Left ventricle myocardium superior (tissue), 1 donor: ENCODE data around the gene CAPN15. TPM values are rescaled to one million over a fixed set of nuclear protein-coding genes. Genes with fewer than 3 reads are reported as not detected.

ENCODE experiments used
- ATAC-seq: fragments of 200-7000 bp; cut with Tn5 transposase; one replicate; pipeline ENCODE4 v1.9.1; 2020; ENCODE audit warnings: mild to moderate bottlenecking, moderate library complexity
- DNase-seq: peaks from one replicate; pipeline ENCODE4 v3.0.0-alpha.2; 2020
- intact Hi-C: fragments of 100-400 bp; cut with micrococcal nuclease; formaldehyde crosslinking; loops from one replicate; pipeline ENCODE4 v1.11.0; 2022
- total RNA-seq: library from RNA; stranded (reverse); fragmentation: NEBNext Ultra II Directional; extraction: Animal tissue kit (Norgen Biotek cat#: 25700); gene quantifications from one replicate; pipeline ENCODE4 v1.2.1, GENCODE V29; 2021
- donor health status: DM: no; HTN: yes; CAD: no; lungs with severe emphysema.

The CAPN15 gene
- total RNA-seq, 1 donor from 2014 or later = 17.8 TPM

DNA sequence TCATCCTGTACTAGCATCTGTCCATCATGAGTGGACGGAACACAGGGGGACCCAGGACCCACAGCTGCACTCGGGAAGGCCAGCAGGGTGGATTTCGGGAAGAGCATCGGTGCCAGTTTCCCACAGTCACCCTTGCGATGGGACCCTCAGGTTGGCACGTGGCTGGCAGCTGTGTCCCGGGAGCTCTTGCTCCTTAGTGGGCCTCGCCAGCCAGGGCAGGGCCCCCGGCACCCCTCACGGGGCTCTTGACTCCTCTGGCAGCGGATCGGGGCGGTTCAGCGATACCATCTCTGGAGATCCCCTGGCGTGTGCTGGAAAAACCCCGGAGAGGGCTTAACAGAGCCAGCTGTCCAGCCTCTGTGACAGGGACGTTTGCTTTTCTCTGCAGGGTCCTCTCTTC, 9.2 kb downstream of the CAPN15 start:
- no peak for ATAC-seq
- intact Hi-C loops = no loop called here
- no peak for DNase-seq

DNA sequence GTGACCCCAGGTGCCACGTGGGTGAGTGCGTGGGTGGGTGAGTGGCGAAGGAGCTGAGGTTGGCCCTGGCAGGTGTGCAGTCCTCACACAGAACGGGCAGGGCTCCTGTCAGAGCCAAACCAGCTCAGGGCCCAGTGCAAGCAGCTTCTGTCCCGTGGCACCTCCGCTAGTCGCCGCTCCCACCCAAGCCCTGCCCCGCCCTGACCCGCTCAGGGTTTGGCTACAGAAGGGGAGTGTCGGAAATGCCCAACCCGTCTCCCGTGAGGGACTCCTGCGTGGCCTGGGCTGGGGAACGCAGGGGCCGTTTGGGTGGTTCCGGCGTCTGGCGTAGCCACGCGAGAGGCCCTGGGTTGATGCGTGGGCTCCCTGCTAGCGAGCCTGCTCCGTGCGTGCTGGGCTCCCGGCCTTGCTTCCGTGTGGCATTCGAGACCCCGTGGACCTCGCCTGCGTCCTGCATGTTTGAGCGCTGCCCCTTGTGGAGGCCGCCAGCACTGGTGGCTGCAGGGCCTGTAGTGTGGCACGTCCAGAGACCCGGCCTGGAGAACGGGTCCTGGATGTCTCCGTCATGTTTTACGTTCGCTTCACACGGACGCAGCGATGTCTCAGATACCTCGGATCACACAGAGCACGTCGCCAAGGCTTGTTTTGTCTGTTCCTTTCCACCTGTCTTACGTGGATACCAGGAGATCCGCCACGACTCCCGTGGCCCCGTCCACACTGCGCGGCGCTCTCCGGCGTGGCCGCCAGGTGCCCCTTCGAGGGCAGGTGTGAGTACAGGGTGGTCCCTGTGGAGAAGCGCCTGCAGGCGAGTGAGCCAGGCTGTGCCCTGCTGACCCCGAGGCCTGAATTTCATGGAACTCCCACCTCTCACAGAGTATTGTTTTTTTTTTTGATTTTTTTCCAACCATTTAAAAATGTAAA, 10.2 kb downstream of the CAPN15 start:
- intact Hi-C loops = no loop called here
- no peak for ATAC-seq
- no peak for DNase-seq

DNA sequence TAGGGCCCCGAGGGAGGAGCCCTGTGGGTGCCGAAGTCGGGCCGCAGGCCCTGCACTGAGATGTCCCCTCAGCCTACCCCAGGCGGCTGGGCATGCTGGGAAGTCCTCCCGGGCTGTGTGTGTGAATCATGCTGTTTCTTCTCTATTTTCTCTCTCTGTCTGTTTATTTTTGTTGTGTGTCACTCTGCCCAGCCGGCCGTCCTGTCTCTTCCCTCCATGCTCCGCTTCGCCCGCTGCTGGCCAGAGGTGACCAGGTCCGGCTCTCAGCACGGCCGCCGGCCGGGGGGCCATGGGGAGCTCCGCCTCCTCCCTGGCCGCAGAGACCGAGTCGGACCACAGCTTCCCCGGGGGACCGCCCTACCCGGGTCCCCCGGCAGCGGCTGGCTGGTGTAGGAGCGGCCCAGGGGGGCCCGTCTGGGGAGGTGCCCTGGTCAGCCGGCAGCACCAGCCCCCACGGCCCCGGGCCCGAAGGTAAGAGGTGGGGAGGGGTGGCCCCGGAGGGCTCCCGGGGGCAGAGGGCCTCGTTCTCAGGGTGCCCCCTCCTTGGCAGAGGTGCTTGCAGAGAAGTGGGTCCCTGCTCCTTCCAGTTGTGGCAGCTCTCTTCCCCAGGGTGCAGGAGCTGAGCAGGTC, 12.5 kb downstream of the CAPN15 start:
- DNase-seq (no peak), ATAC-seq (no peak)
- intact Hi-C loops = no loop called here

DNA sequence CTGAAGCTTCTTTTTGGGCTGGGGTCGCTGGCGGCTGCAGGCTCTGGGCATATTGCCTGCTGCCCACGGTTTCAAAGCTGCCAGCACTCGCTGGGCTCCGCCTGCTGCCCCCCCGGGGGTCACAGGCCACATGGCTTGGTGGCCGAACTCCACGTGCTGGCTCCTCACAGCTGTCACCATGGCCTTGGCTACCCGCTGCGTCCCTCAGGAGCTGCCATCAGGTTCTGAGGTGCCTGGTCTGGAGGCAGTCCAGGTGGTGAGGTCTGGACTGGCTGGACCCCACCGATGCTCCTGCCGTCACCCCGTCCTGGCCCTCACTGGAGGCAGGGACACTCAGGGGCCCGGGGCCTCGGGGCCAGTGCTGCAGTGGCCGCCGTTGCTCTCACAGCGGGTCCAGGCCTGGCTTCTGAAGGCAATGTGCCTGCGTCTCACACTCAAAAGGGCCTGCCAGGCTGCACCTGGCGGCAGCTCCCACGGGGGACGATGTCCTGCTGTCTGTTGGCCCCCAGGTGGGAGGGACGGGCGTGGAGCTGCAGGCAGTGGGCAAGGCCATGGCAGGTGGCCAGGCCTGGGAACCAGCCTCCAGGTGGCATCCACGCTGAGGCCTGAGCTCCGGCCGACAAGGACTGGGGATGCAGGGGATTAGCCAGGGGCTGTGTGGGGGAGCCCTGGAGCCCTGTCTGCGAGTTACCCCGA, 13.3 kb downstream of the CAPN15 start:
- DNase-seq = no peak
- intact Hi-C loops = no loop called here
- ATAC-seq = no peak

DNA sequence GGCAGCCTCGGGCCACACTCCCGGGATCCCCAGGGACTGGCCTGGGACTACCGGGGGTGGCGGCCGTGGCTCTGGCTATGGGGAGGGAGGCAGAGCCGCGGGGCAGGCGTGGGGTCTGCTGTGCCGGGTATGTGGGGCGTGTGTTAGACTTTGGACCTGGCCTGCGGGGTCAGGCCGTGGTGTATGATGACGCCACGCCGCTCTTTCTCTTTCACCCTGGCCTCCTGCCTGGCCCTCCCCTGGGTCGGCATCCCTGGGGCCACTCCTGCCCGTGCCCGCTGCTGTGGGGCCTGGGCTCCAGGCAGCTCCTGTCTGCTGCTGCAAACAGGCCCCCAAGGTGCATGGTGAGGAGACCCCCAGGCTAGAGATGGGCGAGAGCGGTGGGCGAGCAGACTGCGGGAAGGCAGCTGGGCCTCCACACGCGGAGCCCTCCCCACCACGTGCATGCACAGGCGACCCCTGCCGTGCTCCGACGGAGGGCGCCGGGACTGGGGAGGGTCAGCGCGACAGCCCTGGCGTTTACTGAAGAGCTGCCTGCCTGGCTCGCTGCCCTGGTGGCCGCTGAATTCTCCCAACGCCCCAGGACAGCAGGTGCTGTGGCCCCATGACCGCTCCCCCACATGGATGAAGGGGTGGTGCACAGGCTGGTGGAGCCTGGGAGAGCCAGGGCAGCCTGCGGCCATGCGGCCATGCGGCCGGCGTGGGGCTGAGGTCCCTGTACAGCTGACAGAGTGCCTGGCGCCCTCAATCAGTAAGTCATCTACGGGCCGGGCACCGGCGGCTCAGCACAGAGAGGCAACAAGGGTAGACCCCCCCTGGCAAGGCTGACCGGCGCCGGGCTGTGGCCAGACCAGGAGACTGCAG, 16.0 kb downstream of the CAPN15 start:
- ATAC-seq (no peak), DNase-seq (no peak)
- intact Hi-C loops = no loop called here

DNA sequence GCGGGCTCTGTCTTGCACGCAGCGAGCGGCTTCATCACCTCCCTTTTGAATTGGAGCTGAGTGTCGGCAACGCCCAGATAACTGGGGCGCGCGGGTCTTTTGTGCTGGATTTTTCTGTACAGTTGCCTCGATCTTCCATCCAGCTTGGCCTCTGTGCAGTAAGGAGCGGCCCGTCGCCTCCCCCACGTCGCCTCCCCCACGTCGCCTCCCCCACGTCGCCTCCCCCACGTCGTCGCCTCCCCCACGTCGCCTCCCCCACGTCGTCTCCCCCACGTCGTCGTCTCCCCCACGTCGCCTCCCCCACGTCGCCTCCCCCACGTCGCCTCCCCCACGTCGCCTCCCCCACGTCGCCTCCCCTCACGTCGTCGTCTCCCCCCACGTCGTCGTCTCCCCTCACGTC, 17.0 kb downstream of the CAPN15 start:
- no peak for DNase-seq
- intact Hi-C loops = no loop called here

DNA sequence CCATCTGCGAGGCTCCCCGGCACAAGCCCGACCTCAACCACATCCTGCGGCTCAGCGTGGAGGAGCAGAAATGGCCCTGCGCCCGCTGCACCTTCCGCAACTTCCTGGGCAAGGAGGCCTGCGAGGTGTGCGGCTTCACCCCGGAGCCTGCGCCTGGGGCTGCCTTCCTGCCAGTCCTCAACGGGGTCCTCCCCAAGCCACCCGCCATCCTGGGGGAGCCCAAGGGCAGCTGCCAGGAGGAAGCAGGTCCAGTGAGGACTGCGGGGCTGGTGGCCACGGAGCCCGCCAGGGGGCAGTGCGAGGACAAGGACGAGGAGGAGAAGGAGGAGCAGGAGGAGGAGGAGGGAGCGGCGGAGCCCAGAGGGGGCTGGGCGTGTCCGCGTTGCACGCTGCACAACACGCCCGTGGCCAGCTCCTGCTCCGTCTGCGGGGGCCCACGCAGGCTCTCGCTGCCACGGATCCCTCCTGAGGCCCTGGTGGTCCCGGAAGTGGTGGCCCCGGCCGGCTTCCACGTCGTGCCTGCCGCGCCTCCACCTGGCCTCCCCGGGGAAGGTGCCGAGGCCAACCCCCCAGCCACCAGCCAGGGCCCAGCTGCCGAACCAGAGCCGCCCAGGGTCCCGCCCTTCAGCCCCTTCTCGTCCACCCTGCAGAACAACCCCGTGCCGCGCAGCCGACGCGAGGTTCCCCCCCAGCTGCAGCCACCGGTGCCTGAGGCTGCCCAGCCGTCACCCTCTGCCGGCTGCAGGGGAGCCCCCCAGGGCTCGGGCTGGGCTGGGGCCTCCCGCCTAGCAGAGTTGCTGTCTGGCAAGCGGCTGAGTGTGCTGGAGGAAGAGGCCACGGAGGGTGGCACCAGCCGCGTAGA, 19.6 kb downstream of the CAPN15 start:
- intact Hi-C loops = no loop called here
- peak; percentile 80 for DNase-seq
- ATAC-seq = peak; percentile 72

More for the DNA sequence above, 17.0 kb downstream of the CAPN15 start:
- ATAC-seq = no peak

DNA sequence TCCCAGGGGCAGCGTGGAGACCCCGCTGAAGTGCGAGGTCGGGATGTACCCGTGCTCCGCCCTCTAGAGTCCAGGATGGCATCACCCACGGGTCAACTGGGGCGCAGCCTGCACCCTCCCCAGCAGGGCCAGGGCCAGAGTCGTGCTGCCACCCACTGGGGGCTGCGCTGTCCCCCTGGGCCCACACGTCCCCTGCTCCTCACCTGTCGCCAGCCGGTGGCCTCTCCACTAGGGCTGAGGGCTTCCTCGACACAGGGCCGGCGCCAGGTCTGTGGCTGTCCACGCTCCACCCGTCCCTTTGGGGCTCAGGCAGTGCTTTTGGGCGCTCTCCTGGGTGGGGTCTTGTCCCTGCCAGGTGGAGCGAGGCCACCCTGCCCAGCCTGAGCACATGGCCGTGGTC, 21.1 kb downstream of the CAPN15 start:
- intact Hi-C loops = no loop called here
- ATAC-seq (no peak), DNase-seq (no peak)

DNA sequence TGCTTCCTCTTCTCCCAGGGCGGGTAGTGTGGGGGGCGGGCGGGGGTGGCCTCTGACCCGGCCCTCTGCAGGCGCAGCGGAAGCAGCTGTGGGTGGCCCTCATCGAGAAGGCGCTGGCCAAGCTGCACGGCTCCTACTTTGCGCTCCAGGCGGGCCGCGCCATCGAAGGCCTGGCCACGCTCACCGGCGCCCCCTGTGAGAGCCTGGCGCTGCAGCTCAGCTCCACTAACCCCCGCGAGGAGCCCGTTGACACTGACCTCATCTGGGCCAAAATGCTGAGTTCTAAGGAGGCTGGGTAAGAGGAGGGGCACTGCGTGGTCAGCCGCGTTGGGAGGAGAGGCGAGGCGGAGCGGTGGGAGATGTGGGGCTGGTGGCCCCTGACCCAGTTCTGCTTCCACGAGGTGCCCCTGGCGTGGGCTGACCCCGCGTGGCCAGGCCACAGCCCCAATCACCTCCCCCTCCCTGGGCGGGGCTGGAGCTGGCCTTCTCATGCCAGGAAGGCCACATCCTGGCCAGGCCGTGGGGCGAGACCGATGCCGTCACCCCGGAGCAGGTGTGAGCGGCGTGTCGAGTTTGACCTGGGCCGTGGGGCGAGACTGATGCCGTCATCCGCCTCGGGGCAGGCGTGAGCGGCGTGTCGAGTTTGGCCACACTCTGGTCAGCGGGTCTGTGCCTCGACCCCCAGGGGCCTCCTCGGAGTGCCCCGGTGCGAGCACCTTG, 22.2 kb downstream of the CAPN15 start:
- intact Hi-C loops = no loop called here
- ATAC-seq = no peak

DNA sequence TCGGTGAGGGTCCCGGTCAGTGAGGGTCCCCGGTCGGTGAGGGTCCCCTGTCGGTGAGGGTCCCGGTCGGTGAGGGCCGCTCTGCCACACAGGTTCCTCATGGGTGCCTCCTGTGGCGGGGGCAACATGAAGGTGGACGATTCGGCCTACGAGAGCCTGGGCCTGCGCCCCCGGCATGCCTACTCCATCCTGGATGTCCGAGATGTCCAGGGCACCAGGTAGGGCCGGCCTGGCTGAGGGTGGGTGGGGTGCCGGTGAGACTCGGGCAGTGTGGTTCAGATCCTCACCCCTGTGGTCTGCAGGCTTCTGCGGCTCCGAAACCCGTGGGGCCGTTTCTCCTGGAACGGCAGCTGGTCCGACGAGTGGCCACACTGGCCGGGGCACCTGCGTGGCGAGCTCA, 23.7 kb downstream of the CAPN15 start:
- DNase-seq = no peak
- ATAC-seq = no peak
- intact Hi-C loops = no loop called here

More for the DNA sequence above, 22.2 kb downstream of the CAPN15 start:
- no peak for DNase-seq

DNA sequence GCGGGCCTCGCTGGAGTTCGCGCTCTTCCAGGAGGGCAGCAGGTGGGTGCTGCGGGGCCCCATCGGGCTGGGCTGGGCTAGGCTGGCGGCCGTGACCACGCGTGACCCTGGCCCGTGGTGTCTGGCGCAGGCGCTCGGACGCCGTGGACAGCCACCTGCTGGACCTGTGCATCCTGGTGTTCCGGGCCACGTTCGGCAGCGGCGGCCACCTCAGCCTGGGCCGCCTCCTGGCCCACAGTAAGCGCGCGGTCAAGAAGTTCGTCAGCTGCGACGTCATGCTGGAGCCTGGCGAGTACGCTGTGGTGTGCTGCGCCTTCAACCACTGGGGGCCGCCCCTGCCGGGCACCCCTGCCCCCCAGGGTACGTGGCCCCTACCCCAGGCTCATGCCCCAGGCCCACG, 24.7 kb downstream of the CAPN15 start:
- no peak for ATAC-seq
- DNase-seq = no peak
- intact Hi-C loops = no loop called here

DNA sequence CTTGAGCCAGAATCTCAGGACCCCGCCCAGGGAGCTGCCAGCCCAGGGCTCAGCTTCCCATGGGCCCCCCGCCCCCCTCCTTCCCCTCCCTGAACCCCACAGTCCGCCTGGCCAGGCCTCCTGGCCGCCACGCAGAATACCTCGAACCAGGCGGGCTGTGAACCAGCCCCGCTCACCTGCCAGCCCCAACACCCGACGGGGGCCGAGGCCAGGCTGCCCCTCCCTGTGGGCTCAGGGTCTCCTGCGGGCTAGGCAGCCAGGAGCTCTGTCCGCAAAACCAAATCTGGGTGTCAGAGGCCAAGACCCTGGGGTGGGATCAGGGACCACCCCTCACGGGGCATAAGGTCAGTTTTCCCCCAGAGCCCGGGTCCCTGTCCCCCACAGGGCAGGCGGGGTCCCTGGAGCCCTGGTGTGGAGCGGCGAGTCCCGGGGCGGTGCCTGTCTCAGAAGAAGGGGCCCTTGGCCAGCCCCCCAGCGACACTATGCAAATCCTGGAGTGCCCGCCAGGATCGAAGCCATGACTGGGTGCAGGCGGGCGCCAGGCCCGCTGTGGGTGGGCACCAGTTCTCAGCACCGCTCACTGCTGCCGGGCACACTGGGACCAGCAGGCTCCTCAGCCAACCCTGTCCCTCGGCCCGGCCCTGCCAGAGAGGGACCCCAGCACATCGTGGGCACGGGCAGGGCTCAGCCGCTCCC, 26.2 kb downstream of the CAPN15 start:
- intact Hi-C loops = no loop called here
- no peak for ATAC-seq
- no peak for DNase-seq

DNA sequence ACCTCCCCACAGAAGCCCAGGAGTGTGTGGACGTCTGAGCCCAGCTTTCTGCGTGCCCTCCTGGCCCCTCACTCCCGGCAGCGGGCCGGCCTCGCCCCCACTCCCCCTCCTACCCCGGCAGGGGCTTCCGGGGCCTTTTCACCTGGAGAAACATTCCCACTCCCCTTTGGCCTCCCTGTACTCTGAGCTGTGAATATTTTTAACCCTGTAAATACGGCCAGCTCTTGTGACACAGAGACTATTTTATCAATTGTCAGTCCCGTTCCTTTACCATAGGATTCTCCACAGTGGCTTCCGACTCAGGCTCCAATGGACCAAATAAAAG, 26.7 kb downstream of the CAPN15 start:
- no peak for ATAC-seq

DNA sequence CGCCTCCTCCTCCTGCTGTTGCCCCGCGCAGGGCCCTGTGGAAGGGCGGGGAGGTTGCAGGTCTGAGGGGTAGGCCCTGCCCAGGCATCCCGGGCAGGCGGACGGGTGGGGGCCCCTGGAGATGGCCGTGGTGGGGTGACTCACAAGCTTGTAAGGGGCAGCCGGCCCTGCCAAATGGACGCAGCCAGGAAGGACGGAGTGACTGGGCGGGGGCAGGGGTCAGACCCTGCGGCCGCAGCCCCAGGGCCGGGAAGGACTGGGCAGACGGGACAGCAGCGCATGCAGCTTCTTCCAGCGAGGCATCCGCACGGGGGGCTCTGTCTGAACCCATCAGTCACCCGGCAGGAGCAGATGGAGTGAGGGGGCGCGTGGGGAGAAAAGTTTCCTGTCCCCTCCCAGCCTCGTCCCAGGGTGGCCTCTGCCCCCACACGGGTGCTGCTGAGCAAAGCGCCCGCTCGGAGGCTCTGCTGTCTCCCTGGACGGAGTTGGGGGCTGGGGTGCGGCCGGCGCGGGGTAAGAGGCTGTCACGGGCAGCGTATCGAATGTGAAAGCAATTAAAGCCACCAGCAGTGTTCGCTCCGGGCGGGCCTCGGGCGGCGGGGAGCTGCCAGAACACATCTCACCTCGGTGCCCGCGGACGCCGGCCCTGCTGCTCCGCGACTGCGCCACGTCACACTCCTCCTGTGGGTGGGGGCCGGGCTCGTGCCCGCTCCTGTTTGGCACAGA, 27.3 kb downstream of the CAPN15 start:
- intact Hi-C loops = no loop called here
- DNase-seq = no peak
- no peak for ATAC-seq

More for the DNA sequence above, 26.7 kb downstream of the CAPN15 start:
- intact Hi-C loops = no loop called here
- no peak for DNase-seq

DNA sequence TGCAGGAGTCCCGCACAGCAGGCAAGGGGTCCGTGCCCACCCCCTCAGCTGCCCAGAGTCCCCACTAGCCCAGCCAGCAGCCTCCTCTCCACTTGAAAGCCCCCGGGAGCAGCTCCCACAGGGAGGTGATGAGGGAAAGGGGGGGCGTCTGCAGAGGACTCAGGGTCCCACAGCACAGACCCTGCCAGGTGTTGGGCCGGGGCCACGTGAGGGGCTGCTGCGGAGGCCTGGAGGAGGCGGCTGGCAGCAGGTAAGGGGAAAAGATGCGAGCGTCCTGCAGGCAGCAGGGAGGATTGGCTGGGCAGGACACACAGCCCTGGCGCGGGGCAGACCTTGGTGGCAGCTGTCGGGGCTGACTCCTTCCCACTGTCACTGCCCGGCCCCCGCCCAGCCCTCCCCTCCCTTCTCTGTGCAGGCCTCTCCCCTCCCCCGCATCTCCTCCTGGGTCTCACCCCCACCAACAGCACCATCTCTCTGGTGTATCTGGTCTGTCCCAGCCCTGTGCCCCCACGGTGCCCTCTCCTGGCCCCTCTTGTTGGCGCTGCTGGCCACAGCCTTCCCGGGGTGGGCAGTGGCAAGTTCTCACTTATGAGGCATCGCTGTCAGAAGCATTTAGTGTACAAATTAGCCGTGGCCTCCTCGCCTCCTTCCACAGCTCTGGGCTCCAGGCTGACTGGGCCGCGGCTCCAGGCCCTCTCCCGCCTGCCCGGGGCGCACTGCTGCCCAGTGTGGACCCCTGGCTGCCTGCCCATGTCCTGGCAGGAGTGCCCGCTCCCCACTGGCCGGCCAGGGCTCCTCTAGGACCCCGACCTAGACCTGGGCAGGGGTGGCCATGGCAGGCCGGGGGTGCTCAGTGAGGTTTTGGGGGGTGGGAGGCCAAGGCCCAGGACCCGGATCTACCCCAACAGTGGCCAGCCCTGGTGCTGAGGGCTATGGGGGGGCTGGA, 28.3 kb downstream of the CAPN15 start:
- ATAC-seq (no peak), DNase-seq (no peak)
- intact Hi-C loops = no loop called here
